ENCODE measurements around the gene RHCE.
"Not testable (repeated sequence)": the region's sequence is repeated elsewhere in the genome, so short reads cannot be mapped to it uniquely, and the experiment has no call there.

Gene RHCE

DNA sequence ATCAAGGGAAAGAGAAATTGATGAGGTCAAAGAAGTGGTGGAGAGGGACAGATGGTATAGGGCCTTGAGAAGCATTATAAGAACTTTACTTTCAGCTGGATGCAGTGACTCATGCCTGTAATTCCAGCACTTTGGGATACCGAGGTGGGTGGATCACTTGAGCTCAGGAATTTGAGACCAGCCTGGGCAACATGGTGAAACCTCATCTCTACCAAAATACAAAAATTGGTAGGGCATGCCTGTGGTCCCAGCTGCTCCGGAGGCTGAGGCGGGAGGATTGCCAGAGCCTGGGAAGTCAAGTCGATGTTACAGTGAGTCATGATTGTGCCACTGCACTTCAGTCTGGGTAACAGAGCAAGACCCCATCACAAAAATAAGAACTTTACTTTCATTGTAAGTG lies 76.8 kb downstream of the RHCE start:
- DNase-seq (ENCODE audit: low read depth in 2 of 2) = no peak

DNA sequence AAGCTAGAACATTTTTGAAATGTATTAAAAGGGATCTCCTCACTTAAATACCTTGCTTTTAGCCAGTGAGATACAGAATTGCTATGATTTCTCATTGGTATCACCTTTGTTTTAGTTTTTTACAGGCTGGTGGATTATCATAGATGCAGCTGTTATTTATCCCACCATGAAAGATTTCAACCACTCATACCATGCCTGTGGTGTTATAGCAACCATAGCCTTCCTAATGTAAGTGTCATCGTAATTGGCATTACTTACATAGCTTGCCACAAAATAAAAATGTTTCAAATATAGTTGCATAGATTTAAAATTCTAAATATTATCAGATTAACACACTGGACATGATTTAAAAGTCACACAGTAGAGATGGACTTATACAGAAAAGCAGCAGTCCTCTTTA lies 77.8 kb downstream of the RHCE start:
- no peak for DNase-seq (ENCODE audit: low read depth in 2 of 2)

DNA sequence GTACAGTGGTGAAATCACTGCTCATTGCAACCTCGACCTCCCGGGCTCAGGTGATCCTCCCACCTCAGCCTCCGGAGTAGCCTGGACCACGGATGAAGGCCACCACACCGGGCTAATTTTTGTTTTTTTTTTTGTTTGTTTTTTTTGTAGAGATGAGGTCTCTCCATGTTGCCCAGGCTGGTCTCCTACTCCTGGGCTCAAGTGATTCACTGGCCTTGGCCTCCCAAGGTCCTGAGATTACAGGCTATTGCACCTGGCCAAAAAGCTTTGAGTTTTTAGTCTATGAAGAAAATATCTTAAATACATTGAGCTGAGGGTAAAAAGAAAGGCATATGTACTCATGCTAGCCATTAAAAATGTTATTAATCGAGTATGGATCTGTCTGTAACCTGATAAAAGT lies 78.9 kb downstream of the RHCE start:
- no peak for DNase-seq (ENCODE audit: low read depth in 2 of 2)

DNA sequence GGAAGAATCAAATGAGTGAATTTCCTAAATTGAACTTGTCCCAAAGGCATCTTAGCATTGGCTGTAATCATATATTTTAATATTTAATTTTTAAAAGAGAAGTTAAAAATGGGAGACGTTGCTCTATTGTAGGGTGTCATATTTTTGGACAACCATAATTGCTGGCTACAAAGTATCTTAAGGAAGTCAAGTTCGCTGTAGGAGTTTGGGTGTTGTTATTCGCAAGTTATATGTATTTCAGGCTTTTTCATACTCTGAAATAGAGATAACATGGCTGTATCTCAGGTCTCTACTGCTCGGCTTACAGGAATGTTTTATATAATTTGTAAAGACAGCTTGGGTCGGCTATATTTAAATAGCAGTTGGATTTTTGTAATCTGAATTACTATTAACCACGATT lies 81.6 kb downstream of the RHCE start:
- DNase-seq (ENCODE audit: low read depth in 2 of 2) = no peak

DNA sequence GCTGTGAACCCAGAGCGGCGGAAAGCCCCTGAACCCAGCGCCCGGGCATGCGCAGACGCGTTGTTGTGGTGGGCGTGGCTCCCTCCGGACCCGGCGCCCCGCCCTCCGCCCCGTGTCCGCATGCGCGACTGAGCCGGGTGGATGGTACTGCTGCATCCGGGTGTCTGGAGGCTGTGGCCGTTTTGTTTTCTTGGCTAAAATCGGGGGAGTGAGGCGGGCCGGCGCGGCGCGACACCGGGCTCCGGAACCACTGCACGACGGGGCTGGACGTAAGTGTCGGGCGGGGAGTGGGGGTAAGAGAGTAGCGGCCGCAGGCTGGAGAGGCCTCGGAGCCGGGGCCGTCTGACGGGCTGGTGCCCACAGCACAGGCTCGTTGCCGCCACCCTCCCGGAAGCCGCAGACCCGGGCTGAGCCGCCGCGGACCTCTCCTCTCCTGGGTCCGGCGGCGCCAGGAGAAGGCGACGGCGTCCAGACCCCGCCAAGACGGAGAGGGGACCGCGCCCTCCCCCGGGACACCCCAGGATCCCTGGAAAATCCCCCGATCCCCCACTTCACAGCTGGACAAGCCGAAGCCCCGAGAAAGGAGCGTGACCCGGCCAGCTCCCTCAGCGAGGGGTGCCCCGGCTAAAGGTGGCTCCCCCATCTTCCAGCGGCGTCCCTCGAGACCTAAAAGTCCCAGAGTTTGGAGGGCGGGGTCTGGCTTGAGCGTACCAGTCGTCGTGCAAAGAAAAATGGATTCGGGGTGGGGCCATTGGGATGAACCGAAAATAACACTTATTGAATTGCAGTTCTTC lies 82.2 kb downstream of the RHCE start, which contains the start of gene TMEM50A:
TMEM50A (plus strand) TSS at position 147 of the 794 bp plus-strand sequence. CDS start 2,153 bp downstream, outside the sequence.
- DNase-seq (ENCODE audit: low read depth in 2 of 2) = peak; percentile 79 to 81

DNA sequence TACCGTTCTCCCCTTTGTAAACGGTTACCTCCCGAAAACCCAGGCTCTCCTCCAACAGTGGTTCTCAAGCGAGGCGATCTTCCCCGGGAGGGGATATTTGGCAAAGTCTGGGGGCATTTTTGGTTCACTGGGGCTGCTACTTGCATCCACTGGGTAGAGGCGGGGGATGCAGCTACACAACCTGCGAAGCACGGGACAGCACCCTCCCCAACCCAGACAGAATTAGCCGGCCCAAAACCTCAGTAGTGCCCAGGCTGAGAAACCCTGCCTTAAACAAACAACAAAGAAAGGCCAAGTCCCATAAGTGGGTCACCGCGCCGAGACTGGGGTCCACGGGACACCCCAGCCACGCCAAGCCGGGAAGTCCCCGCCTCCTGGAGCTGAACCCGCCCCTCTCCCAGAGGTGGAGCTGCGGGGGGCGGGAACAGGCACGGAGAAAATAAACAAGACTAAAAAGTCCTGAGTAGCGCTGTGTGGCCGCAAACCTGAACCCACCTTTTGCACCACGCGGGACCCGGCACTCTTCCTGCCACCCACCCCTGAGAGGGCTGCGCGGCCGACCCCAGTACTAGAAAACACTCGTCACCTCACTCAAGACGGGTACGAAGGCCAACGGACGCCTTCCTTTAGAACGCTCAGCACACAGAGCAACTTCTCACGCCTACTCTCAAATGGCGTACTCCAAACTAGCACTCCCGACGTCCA lies 83.0 kb downstream of the RHCE start:
- DNase-seq (ENCODE audit: low read depth in 2 of 2) = not testable (repeated sequence)

DNA sequence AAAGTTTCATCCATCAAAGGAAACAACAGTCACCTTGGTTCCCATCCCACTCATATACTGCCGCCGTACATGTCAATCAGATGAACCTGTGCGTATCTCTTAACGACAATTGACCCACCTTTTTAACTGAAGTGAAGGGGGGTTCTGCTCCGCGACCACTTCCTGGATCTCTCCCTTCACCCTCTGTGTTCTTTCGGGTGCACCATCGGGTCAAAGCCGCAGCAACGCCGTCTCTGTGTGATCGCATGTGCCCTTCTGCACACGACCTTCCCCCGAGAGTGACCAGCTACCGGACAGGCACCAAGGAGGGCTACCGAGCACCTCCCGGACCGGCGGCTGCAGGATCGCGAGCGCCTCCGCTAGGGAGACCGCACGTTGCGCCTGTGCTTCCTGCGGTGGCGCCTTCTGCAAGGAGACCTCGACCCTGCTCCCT lies 83.7 kb downstream of the RHCE start:
- not testable (repeated sequence) for DNase-seq (ENCODE audit: low read depth in 2 of 2)

DNA sequence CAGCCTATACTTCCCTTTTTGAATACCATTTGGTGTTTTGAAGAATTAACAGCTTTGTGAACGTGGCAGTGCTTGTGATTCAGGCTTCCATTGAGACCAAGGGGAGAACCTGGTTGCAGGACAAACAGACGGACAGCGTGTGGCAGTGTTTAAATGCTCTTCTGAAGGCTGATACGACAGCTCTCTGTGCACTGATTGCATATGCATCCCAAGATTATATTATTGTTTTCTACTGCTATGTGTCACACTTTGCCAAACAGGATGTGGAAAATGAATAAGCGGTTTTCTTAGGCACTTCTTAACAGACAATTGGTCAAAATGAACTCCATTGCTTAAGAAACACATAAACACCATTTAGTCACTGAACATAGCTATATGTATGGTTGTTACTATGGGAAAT lies 90.7 kb downstream of the RHCE start:
- not testable (repeated sequence) for DNase-seq (ENCODE audit: low read depth in 2 of 2)

DNA sequence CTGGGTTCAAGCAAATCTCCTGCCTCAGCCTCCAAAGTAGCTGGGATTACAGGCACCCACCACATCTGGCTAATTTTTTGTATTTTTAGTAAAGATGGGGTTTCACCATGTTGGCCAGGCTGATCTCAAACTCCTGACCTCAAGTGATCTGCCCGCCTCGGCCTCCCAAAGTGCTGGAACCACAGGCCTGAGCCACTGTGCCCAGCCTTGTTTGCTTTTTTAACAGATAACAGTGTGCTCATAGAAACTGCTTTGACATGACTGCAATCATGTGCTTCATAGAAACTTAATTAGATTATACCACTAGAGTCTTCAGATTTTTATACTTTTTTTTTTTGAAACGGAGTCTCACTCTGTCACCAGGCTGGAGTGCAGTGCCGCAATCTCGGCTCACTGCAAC lies 91.3 kb downstream of the RHCE start:
- not testable (repeated sequence) for DNase-seq (ENCODE audit: low read depth in 2 of 2)

DNA sequence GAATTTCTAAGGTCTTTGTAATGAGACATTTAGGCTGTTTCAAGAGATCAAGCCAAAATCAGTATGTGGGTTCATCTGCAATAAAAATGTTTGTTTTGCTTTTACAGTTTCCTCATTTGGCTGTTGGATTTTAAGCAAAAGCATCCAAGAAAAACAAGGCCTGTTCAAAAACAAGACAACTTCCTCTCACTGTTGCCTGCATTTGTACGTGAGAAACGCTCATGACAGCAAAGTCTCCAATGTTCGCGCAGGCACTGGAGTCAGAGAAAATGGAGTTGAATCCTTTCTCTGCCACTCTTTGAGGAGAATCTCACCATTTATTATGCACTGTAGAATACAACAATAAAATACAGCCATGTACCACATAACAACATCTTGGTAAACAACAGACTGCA lies 91.8 kb downstream of the RHCE start:
- DNase-seq (ENCODE audit: low read depth in 2 of 2) = not testable (repeated sequence)

DNA sequence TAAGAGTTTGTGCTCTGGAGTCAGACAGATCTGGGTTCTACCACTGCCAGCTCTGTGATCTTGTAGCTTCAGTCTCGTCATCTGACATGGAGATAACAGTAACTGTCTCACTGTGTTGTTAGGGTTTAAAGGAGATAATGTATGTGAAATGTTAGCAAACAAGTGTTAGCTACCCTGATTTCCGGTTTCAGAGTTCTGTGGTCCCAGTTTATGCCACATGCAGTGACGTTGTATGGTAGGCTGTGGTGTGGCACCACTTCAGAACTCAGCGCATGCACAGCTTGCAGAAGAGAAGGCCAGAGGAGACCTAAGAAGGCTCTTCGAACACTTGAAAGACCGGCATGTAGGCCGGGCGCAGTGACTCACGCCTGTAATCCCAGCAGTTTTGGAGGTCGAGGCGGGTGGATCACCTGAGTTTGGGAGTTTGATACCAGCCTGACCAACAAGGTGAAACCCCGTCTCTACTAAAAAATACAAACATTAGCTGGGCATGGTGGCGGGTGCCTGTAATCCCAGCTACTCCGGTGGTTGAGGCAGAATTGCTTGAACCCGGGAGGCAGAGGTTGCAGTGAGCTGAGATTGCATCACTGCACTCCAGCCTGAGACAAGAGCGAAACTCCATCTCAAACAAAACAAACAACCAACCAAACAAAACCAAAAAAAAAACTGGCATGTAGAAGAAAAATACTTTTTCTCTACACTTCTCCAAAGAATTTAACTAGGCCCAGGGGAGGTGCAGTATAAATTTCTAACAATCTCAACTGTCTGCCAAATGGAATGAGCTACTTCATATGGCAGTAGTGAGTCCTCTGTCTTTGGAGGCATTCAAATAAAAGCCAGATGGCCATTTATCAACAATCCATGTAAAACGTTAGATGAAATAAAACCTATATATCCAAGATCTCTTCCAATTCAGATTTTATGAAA lies 92.5 kb downstream of the RHCE start:
- DNase-seq (ENCODE audit: low read depth in 2 of 2) = not testable (repeated sequence)

DNA sequence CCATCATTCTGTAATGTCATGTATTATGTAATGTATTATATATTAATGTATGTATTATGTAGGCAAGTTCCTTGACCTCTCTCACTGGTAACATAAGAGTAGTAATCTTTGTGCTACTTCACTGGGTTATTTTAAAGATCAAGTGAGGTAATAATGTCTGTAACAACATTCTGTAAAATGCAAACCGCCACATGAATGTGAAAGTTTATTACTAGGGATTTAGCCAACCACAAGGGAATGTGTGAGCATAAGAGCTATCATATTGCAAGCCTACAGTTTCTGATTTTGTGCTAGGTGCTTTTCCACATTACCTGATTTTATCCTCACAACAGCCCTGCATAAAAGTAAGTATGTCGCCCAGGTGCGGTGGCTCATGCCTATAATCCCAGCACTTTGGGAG lies 96.2 kb downstream of the RHCE start:
- not testable (repeated sequence) for DNase-seq (ENCODE audit: low read depth in 2 of 2)

DNA sequence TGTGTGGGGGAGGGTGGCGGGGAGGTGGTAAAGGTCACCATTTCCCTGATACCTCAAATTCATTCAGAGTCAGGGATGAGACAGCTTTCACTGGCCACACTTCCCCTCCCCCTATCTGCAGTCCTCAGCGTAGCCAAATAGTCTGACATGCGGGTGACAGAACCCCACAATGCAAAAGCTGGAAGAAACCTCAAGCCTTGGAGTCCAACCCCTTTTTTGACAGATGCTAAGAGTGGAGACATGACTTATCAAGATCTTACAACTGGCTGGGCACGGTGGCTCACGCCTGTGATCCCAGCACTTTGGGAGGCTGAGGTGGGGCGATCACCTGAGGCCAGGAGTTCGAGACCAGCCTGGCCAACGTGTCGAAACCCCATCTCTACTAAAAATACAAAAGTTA lies 98.5 kb downstream of the RHCE start:
- not testable (repeated sequence) for DNase-seq (ENCODE audit: low read depth in 2 of 2)

DNA sequence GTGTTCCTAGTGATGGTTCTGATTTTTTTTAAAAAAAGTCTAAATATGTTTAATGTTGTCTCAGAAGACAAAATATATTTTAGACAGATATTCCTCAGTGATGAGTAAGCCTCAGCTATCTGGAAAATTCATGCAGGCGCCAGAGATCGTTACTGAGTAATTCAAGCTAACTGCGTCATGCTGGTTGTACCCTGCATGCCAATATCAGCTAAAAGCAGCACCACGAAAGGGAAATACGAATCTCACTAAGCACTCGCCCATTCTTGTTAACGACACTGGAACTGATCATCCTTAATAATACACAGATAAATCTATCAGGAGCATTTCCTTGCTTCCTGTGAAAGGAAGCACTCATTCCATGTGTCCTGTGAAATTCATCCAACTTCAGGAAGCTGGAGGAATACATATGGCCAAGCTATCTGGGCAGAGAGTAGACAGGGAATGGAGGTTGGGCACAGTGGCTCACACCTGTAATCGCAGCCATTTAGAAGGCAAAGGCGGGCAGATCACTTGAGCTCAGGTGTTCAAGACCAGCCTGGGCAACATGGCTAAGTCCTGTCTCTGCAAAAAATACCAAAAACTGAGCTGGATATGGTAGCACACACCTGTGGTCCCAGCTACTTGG lies 100.2 kb downstream of the RHCE start:
- DNase-seq (ENCODE audit: low read depth in 2 of 2) = not testable (repeated sequence)

DNA sequence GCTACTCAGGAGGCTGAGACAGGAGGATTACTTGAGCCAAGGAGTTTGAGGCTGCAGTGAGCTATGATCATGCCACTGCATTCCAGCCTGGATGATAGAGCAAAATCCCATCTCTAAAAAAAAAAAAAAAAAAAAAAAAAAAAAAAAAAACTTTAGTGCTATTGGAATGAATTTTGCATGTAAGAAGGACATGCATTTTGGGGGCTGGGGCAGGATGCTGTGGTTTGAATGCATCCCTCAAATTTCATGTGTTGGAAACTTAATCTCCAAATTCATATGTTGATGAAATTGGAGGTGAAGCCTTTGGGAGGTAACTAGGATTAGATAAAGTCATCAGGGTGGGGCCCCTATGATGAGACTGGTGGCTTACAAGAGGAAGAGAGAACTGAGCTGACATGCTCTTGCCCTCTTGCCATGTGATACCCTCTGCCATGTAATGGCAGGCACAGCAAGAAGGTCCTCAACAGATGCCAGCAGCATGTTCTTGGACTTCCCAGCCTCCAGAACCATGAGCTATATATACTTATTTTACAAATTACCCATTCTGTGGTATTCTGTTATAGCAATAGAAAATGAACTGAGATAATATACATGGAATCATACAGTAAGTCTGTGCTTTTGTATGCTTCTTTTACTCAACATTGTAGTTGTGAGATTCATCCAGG lies 107.7 kb downstream of the RHCE start:
- DNase-seq (ENCODE audit: low read depth in 2 of 2) = not testable (repeated sequence)
